GM21529 (cell line): ENCODE results near the gene MRTFB.

Experiments used
- ATAC-seq: cut with Tn5 transposase; IDR thresholded peaks from one replicate; pipeline ENCODE4 v1.9.1; 2021; ENCODE audit not compliant: unreplicated experiment

Gene MRTFB

GRCh38 chr16:14063618-14064581 lies 7.2 kb upstream of the MRTFB start:
- no peak for ATAC-seq

GRCh38 chr16:14069818-14070217 lies 1.3 kb upstream of the MRTFB start:
- ATAC-seq, result no peak

- ATAC-seq, result peak; percentile 20
Measured at GRCh38 chr16:14070555-14070876, 603 bp upstream of the MRTFB start.

- ATAC-seq, result peak; percentile 27
Measured at GRCh38 chr16:14071576-14072271, 605 bp downstream of the MRTFB start.

- no peak for ATAC-seq
Measured at GRCh38 chr16:14072360-14072759, 1.2 kb downstream of the MRTFB start.

GRCh38 chr16:14074544-14074943 lies 3.4 kb downstream of the MRTFB start:
- no peak for ATAC-seq

- no peak for ATAC-seq
Measured at GRCh38 chr16:14077918-14078317, 6.8 kb downstream of the MRTFB start.

GRCh38 chr16:14086477-14086876 lies 15.4 kb downstream of the MRTFB start:
- ATAC-seq, result no peak

GRCh38 chr16:14087181-14087580 lies 16.1 kb downstream of the MRTFB start:
- no peak for ATAC-seq

GRCh38 chr16:14087590-14088154 lies 16.6 kb downstream of the MRTFB start:
- ATAC-seq, result no peak

GRCh38 chr16:14088155-14088753 lies 17.1 kb downstream of the MRTFB start:
- ATAC-seq, result no peak

- no peak for ATAC-seq
Measured at GRCh38 chr16:14089283-14089823, 18.2 kb downstream of the MRTFB start.

GRCh38 chr16:14092561-14092960 lies 21.4 kb downstream of the MRTFB start:
- no peak for ATAC-seq

GRCh38 chr16:14095883-14096551 lies 24.9 kb downstream of the MRTFB start:
- no peak for ATAC-seq

- ATAC-seq, result no peak
Measured at GRCh38 chr16:14097182-14097959, 26.3 kb downstream of the MRTFB start.

- no peak for ATAC-seq
Measured at GRCh38 chr16:14098081-14098480, 27.0 kb downstream of the MRTFB start.

- no peak for ATAC-seq
Measured at GRCh38 chr16:14100825-14101224, 29.7 kb downstream of the MRTFB start.

GRCh38 chr16:14101415-14101814 lies 30.3 kb downstream of the MRTFB start:
- ATAC-seq, result no peak

- ATAC-seq, result no peak
Measured at GRCh38 chr16:14102925-14103720, 32.0 kb downstream of the MRTFB start.
